AG10803 (cell line): Measurements from ENCODE around the gene ULK3.
A peak's percentile ranks its signal among the peaks of the same experiment; 100 is the strongest.

ENCODE experiments used
- DNase-seq: peaks from one replicate; pipeline ENCODE4 v3.0.0; 2010; ENCODE audit warnings: low read depth
- H3K4me3 ChIP-seq: 2 replicates; pipeline ENCODE4 v1.5.1; 2011; ENCODE audit warnings: mild to moderate bottlenecking, low read length, control low read depth
- TF ChIP-seq, protein P1 (sequence below): conservative IDR thresholded peaks from 2 replicates; pipeline ENCODE4 v1.5.1; 2011; ENCODE audit warnings: mild to moderate bottlenecking, low read length, control low read depth, inconsistent platforms

Gene ULK3

DNA sequence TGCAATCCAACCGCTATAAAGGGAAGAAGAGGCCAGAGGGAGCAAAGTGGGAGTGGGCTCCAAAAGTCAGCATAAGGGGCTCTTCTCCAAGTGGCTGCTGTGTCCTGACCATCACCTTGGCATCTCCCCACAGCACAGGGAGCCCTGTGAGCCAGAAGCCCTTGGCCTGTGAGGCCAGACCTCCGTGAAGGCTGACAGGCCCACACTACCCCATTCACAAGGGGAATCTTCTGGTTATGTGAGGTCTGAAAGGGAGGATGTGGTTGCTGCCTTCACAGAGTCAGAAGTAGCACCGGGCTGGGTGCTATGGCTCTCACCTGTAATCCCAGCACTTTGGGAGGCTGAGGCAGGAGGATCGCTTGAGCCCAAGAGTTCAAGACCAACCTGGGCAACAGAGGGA, 2.6 kb upstream of the ULK3 start:
- DNase-seq: no peak
- H3K4me3 ChIP-seq: no peak overlapping the region
- TF ChIP-seq, protein P1, sequence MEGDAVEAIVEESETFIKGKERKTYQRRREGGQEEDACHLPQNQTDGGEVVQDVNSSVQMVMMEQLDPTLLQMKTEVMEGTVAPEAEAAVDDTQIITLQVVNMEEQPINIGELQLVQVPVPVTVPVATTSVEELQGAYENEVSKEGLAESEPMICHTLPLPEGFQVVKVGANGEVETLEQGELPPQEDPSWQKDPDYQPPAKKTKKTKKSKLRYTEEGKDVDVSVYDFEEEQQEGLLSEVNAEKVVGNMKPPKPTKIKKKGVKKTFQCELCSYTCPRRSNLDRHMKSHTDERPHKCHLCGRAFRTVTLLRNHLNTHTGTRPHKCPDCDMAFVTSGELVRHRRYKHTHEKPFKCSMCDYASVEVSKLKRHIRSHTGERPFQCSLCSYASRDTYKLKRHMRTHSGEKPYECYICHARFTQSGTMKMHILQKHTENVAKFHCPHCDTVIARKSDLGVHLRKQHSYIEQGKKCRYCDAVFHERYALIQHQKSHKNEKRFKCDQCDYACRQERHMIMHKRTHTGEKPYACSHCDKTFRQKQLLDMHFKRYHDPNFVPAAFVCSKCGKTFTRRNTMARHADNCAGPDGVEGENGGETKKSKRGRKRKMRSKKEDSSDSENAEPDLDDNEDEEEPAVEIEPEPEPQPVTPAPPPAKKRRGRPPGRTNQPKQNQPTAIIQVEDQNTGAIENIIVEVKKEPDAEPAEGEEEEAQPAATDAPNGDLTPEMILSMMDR: no peak

DNA sequence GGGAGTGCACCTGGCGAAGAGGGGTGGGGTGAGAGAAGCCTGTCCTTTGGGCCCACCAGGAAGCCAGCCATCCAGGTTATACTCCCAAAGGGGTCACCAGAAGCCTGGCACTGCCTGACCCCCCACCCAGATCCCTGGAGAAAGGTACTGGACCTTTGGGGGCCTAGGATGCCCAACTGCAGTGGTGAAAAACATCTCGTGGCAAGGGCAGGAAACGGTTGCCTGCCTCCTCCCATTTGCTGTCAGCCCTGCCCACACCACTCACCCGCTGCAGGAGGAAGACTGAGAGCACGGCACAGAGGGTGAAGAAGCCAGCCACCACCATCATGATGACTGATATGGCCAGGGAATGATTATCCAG, 2.2 kb upstream of the ULK3 start:
- DNase-seq: no peak
- TF ChIP-seq, protein P1: no peak

DNA sequence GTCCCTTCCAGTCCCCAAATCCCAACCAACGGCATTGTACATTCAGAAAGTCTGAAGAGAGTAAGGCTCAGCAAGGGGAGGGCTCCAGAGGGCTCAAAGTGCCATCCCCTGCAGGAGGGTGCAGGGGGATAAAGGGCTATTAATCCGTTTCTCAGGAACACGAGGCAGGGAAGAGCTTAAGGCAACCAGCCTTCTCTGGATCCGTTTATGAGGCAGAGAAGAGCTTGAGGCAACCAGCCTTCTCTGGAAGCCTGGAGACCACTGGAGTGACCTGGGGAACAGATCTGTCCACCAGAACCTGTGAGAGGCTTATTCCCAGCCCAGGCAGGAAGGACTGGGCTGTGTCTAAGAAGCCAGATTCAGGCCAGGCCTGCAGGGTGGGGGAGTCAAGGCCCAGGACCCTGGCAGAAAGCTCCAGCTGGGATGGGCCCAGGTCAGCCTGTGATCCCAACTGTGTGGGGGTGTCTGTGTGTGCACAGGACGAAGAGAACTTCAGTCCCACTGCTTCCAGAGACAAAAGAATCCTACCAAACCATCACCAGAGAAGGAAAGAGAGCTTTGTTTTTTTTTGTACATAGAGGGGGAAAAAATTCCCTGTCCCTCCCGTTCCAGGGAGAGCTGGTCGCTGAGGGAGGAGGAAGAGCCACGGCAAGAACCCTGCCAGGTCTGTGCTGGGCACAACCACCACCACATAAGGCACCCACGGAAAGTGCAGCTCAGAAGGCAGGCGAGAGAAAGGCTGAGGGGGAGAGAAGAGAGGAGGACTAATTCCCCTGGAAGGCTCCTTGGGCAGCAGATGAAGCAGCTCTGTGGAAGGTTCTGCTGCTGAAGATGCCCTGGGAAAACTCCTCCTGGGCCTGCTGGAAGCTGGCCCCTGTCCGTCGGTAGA, 1.6 kb upstream of the ULK3 start:
- TF ChIP-seq, protein P1: no peak
- H3K4me3 ChIP-seq: no peak overlapping the region
- no peak for DNase-seq

More for the DNA sequence above, 2.2 kb upstream of the ULK3 start:
- no peak overlapping the region for H3K4me3 ChIP-seq

DNA sequence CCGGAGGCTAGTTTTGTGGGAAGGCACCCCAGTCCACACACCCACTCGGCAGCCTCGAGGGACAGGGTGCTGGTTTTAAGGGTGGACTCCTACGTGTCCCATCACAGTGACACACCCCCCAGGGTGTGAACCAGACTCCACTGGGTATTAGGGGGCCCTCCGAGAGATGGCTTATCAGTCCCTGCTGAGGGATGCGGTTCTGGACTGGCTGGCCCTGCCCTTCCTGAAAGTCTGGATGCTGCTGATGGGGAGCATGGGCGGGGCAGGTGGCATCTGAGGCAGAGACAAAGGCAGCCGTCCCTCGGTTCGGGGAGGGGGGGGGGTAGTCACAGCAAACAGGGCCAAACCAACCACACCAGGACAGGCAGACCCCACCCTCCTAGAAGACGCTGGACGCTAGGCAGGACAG, 939 bp upstream of the ULK3 start:
- DNase-seq: no peak
- H3K4me3 ChIP-seq: no peak overlapping the region
- TF ChIP-seq, protein P1: no peak

DNA sequence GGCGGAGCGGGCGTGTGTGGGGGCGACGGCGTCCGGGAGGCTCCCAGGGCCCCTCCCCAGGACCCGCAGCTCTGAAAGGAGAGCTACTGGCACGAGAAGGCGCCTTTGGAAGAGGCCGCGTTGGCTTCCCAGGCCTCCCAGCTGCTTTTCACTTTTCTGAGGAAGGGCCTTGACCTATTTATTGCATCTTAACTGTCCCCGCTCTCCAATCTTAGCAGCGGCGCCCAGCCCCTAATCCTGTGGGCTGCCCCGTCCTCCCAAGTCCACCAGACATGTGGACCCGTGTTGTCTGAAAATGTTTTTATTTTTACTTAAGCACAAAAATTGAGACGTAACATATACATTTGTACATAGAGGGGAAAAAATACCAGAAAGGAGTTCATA, 481 bp upstream of the ULK3 start:
- TF ChIP-seq, protein P1: no peak
- H3K4me3 ChIP-seq: peak overlapping the region; percentile 45
- no peak for DNase-seq

DNA sequence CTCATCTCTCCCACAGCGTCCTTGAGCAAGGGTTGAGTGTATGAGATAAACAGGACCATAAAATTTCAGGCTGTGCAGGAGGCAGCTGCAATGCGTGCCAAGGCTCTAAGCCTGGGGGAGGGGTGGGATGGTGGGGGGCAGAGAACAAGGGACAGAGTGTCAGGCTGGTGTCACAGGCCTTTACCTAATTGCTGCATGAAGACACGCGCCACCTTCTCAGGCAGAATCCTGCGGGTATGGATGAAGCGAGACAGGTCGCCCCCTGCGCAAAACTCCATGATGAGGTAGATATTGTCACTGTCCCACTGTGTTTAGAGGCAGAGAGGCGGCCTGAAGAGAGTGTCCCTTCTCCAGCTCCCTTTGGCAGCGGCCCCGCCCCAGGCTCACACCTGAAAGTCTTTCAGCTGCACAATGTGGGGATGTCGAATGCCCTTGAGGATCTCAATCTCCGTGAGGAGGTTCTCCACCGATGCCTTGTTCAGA, 1.0 kb downstream of the ULK3 start:
- H3K4me3 ChIP-seq: peak overlapping the region; percentile 86
- no peak for DNase-seq
- TF ChIP-seq, protein P1: no peak
